Measurements from ENCODE around the gene FAM83G. TPM values are rescaled to one million over a fixed set of nuclear protein-coding genes. Genes with fewer than 3 reads are reported as not detected.

Gene FAM83G
- polyA plus RNA-seq, 1 of the 3 experiments (the other 2 are of a cell fraction), result 6.5 TPM

DNA sequence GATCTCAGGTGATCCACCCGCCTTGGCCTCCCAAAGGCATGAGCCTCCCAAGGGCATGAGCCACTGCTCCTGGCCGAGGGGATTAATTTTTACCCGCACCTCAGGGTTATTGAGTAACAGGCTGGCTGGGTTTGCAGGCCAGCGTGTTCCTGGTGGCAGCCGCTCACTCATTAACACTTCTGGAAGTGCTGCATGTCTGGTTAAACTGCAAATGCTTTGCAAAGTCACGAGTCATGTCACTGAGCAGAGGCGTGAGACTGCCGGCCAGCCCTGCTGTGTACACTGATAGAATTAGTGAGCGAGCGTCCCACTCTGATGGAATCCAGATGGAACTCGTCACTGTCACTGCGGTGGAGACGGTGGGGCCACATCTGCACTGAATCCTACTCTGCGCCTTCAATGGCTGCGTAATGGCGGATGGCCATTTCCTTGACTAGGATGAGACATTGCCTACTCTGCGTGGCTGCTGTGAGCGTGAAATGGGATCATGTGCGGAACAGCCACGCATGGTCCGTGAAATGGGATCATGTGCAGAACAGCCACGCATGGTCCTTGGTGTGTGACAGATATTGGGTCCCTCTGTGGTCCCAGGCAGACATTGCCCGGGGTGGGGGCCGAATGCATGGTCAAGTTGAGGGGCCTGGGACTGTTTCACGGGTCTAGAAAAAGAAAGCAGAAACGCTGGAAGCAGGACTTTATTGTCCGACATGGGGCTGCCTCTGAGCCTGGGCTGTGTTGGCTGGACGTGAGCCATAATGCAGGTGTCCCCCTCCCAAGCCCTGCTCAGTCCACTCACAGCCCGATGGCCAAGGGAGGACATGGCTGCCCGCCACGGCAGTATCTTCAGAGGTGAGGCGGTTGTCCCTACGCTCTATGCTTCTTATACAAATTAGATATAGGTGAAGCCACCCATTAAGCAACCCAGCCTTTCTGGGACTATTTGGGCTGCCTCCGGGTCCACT is 53.3 kb downstream of the FAM83G start:
- peaks cover 0 to 8% of the 10 kb centered on the region in 2 experiments; a peak in 1 of 4 replicates for H3K4me1 ChIP-seq (ENCODE audit: control insufficient read depth in 1 of 2, insufficient read depth in 2 of 2, low read depth in 1 of 2, low read length in 1 of 2)
- H3K27me3 ChIP-seq (ENCODE audit: insufficient read depth), result no peaks in the 10 kb centered on the region; the same call in 1 of the 2 replicates
- ChIA-PET POLR2A (no interaction called here), CTCF (interaction anchor here (1.3 kb wide), 1 partner anchor 9 kb away, joined by 3 read pairs; no protein-coding TSS in a partner anchor)
- no peak overlapping the region for H3K4me2 ChIP-seq
- no peaks in the 10 kb centered on the region for H3K9me2 ChIP-seq
- H3K4me3 ChIP-seq (ENCODE audit: low read depth in 2 of 2, low read length in 1 of 2), result no peak overlapping the region
- H4K20me1 ChIP-seq (ENCODE audit: insufficient read depth), result no peaks in the 10 kb centered on the region
- no peaks in the 10 kb centered on the region for H3F3A ChIP-seq (replicated peaks; ENCODE audit: insufficient read depth)
- TF ChIP-seq JUND (IDR thresholded peaks at IDR 0.05) (no peak), CTCF (IDR thresholded peaks at IDR 0.05) (no peak), RFX5 (IDR thresholded peaks at IDR 0.05; ENCODE audit: low read length) (no peak), REST (IDR thresholded peaks at IDR 0.05; ENCODE audit: low read depth, low read length) (no peak), GATA2 (CRISPR knock-in tag; IDR thresholded peaks at IDR 0.05) (no peak), MXI1 (IDR thresholded peaks at IDR 0.05; ENCODE audit: low read depth, low read length) (no peak), ELF1 (IDR thresholded peaks at IDR 0.05) (no peak), FOSL2 (IDR thresholded peaks at IDR 0.05; ENCODE audit: borderline replicate concordance, low read depth) (no peak), RXRA (IDR thresholded peaks at IDR 0.05; ENCODE audit: borderline replicate concordance, low read depth) (no peak), NRF1 (IDR thresholded peaks at IDR 0.05; ENCODE audit: low read depth, low read length) (no peak), CHD2 (IDR thresholded peaks at IDR 0.05; ENCODE audit: low read length, partially characterized antibody) (no peak)
- H3K9ac ChIP-seq, result no peak overlapping the region
- DNase-seq, result no peak
- no peak overlapping the region for H3K27ac ChIP-seq (ENCODE audit: low read depth in 2 of 2, low read length in 1 of 2)
- H2AFZ ChIP-seq (ENCODE audit: low read depth), result no peak overlapping the region
- no peaks in the 10 kb centered on the region for H3K9me3 ChIP-seq
- 81% methylated on average over 28 of the region's 34 CpGs for WGBS (ENCODE audit: low lambda C conversion rate)
- no peaks in the 10 kb centered on the region for H3K79me2 ChIP-seq (ENCODE audit: insufficient read depth)
- H3K36me3 ChIP-seq (replicated peaks in 1 of 2; ENCODE audit: control insufficient read depth in 1 of 2, insufficient read depth in 2 of 2, low read length in 1 of 2), result no peaks in the 10 kb centered on the region

Data from SK-N-SH (cell line).